Left lung (tissue), 10 donors: ENCODE results near the gene AP5Z1. TPM values are rescaled to one million over a fixed set of nuclear protein-coding genes. Genes with fewer than 3 reads are reported as not detected.

ENCODE experiments used
- ATAC-seq: fragments of 200-7000 bp; cut with Tn5 transposase; one replicate; pipeline ENCODE4 v1.9.1; 2020; ENCODE audit warnings: moderate library complexity
- DNase-seq, 4 donors: peaks; one replicate each; pipeline ENCODE4 v3.0.0-alpha.2; 2013 to 2020
- H3K27ac ChIP-seq, 2 donors: fragments of 200-600 bp; sonication (generic) in 1 of 2; one replicate each; pipeline versions ENCODE4 v1.5.0 to v1.8.0; 2020 to 2021
- H3K27me3 ChIP-seq, 2 donors: fragments of 200-600 bp; sonication (generic) in 1 of 2; one replicate each; pipeline versions ENCODE4 v1.5.0 to v1.8.0; 2020 to 2021
- H3K36me3 ChIP-seq, 2 donors: fragments of 200-600 bp; sonication (generic) in 1 of 2; one replicate each; pipeline versions ENCODE4 v1.5.0 to v1.8.0; 2020 to 2021
- H3K4me1 ChIP-seq, 2 donors: fragments of 200-600 bp; one replicate each; pipeline ENCODE4 v1.8.0; 2021
- H3K4me3 ChIP-seq, 2 donors: fragments of 200-600 bp; sonication (generic) in 1 of 2; one replicate each; pipeline versions ENCODE4 v1.5.0 to v1.8.0; 2020 to 2021; ENCODE audit warnings: mild to moderate bottlenecking in 1 of 2
- H3K9me3 ChIP-seq, 2 donors: fragments of 200-600 bp; sonication (generic) in 1 of 2; one replicate each; pipeline versions ENCODE4 v1.5.0 to v1.8.0; 2020 to 2021
- intact Hi-C, 2 donors: fragments of 100-400 bp; cut with DNase I; formaldehyde crosslinking; loops; one replicate each; pipeline versions ENCODE4 v1.11.2 to v1.14.2; 2022
- polyA plus RNA-seq, 6 donors: library from polyadenylated mRNA; unstranded; fragments of 120-200 nt; gene quantifications; one replicate each; pipeline ENCODE4 v1.2.1, GENCODE V29; 2013; ENCODE audit not compliant: insufficient read length in 6 of 6
- total RNA-seq, 2 donors: library from RNA; stranded (reverse); fragmentation: NEBNext Ultra II Directional; extraction: Animal tissue kit (Norgen Biotek cat#: 25700); gene quantifications; one replicate each; pipeline ENCODE4 v1.2.1, GENCODE V29; 2021
- TF ChIP-seq, protein P1 (sequence below), 2 donors: fragments of 200-600 bp; sonication (generic) in 1 of 2; IDR thresholded peaks; one replicate each; pipeline versions ENCODE4 v1.5.0 to v1.8.0; 2021; ENCODE audit warnings: antibody characterized with exemption in 2 of 2
- donor health status: DM: no; HTN: yes; CAD: no.
- donor health status: DM: no; HTN: no; CAD: no.

AP5Z1 gene
- total and polyA plus RNA-seq, 8 donors = 16.9 to 49.5 (median 22.5) TPM

DNA sequence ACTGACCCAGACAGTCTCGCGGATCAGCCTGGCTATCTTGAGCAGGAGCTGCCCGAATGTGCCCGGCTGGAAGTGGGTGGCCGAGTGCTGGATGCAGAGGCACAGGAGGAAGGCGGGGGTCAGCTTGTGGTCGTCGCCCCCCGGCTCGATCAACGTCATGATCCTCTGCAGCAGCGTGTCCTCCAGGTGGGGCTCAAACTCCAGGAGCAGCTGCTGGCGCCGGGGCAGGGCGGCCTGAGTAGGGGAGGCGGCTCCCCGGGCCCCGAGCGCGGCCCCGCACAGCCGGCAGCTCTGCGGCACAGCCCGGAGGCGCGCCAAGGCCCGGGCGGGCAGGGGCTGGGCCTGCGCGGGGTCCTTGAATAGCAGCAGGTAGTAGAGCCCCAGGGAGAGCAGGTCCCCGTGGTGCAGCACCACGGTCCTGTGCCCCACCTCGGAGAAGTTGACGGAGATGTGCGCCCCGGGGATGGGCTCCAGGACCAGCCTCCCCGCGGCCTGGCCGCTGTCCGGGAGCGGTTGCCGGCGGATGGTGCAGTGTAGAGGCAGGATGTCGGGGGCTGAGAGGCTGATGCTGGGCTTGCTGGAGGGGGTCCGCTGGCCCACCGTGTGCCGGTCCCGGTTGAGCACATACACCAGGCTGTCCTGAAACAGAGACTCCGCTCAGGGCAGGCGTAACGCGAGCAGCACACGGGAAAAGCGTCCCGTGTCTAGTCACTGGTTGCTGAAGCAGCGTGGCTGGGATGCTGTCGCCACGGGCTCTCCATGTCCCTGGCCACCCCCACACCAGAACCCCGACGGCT is 59.4 kb downstream of the AP5Z1 start:
- ATAC-seq (no peak), DNase-seq (no peak)
- H3K4me1 ChIP-seq = no peaks in the 10 kb centered on the region
- intact Hi-C loops = no loop called here
- no peak overlapping the region for H3K27ac ChIP-seq
- no peaks in the 10 kb centered on the region for H3K27me3 ChIP-seq
- no peaks in the 10 kb centered on the region for H3K36me3 ChIP-seq
- no peak overlapping the region for H3K4me3 ChIP-seq
- TF ChIP-seq, protein P1, sequence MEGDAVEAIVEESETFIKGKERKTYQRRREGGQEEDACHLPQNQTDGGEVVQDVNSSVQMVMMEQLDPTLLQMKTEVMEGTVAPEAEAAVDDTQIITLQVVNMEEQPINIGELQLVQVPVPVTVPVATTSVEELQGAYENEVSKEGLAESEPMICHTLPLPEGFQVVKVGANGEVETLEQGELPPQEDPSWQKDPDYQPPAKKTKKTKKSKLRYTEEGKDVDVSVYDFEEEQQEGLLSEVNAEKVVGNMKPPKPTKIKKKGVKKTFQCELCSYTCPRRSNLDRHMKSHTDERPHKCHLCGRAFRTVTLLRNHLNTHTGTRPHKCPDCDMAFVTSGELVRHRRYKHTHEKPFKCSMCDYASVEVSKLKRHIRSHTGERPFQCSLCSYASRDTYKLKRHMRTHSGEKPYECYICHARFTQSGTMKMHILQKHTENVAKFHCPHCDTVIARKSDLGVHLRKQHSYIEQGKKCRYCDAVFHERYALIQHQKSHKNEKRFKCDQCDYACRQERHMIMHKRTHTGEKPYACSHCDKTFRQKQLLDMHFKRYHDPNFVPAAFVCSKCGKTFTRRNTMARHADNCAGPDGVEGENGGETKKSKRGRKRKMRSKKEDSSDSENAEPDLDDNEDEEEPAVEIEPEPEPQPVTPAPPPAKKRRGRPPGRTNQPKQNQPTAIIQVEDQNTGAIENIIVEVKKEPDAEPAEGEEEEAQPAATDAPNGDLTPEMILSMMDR (IDR thresholded peaks at IDR 0.05) = no peak
- H3K9me3 ChIP-seq = no peaks in the 10 kb centered on the region

DNA sequence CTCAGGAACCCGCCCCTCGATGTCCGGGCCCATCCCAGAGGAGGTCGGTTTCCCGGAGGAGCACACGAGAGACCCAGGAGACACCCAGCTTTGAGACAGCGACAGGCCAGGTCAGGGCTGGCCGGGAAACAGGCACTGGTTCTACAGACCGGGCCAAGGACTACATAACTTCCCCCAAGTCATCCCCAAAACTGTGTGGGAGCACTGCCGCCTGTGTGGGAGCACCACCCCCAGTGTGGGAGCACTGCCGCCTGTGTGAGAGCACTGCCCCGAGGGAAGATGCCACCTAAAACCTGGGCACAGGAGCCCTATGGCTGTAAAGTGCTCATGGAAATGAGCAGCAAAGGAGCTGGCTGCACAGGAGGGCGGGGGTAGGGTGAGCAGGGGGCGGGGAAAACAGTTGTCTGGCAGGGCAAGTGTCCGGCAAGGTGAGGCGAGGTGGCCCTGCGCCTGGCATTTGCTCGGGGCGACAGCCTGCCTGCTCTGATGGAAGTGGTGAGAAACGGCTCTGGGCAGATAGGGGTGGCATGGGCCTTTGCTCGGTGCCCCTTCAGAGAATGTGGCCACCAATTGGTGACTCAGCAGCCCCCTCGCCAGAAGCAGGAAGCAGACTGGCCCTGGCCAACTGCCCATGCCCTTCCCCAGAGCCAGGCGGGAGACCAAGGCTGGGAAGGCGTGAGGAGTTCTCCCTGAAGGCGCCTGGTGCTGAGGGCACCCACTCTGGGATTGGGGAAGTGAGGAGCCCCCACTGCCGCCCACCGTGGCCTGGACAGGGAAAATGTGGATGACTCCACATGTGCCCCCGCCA is 60.2 kb downstream of the AP5Z1 start:
- intact Hi-C loops = no loop called here
- ATAC-seq (no peak), DNase-seq (no peak)
- TF ChIP-seq, protein P1 (IDR thresholded peaks at IDR 0.05) = no peak
- Histone ChIP-seq H3K4me1 (no peaks in the 10 kb centered on the region), H3K36me3 (no peaks in the 10 kb centered on the region), H3K4me3 (no peak overlapping the region), H3K27ac (no peak overlapping the region), H3K9me3 (no peaks in the 10 kb centered on the region), H3K27me3 (no peaks in the 10 kb centered on the region)

DNA sequence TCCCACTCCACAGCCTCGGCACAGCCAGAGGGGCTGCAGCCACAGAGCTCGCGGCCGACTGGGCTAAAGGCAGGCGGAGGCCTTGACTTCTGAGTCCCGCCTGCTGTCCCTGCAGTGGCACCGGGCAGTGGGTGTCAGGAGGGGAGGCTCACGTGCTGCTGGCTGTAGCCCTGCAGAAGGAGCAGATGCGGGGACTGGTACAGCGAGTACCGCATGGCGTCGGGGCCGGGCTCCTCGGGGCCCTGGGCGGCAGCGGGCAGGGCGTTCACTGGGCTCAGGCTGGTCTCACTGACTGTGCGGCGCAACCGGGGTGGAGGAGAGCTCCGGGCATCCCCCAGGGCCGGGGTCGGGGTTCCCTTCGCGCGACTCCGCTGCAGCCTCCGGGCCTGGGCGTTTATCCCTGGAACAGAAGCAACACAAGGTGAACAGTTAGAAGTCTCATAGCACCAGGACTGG is 60.8 kb downstream of the AP5Z1 start:
- no peak for DNase-seq

DNA sequence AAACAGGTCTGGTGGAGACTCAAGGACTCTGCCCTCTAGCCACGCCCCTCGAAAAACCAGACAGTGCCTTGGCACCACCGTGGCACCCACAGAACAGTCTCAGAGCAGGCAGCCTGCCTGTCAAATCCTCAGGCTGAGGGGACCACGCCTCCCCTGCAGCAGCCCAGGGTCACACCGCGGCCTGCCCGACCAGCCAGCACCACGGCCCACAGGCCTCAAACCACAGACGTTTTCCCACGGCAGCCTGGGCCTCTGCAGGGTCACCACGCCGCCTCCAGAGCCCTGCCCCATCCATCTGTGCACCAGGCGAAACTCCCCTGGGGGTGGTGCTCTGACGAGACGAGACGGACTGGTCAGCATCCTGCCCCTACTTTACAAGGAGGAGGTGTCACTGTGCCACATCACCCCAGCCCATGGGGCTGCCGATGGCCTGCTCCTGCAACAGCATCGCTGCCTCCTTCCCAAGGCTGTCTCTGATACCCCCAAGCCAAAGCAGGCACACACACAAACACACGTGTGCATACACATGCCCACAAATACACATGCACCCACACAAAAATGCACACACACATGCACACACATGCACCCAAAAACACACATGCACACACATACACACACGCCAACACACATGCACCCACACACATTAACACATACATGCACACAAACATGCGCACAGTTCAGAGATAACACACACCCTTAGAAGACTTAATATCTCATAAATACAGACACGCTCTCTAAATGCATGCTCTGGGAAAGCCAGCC is 61.8 kb downstream of the AP5Z1 start:
- Histone ChIP-seq H3K27ac (no peak overlapping the region), H3K27me3 (no peaks in the 10 kb centered on the region), H3K36me3 (no peaks in the 10 kb centered on the region), H3K4me1 (no peaks in the 10 kb centered on the region), H3K9me3 (no peaks in the 10 kb centered on the region), H3K4me3 (no peak overlapping the region)
- intact Hi-C loops = no loop called here
- DNase-seq (peak in 1 of 4 donors; percentile 23), ATAC-seq (no peak)
- TF ChIP-seq, protein P1 (IDR thresholded peaks at IDR 0.05) = no peak

More for the DNA sequence above, 60.8 kb downstream of the AP5Z1 start:
- TF ChIP-seq, protein P1 (IDR thresholded peaks at IDR 0.05) = no peak
- H3K27me3 ChIP-seq = no peaks in the 10 kb centered on the region
- H3K9me3 ChIP-seq = no peaks in the 10 kb centered on the region
- intact Hi-C loops = no loop called here
- H3K36me3 ChIP-seq = no peaks in the 10 kb centered on the region
- no peak overlapping the region for H3K27ac ChIP-seq
- no peak overlapping the region for H3K4me3 ChIP-seq
- ATAC-seq = no peak
- H3K4me1 ChIP-seq = no peaks in the 10 kb centered on the region
